HepG2 (cell line): ENCODE measurements around the gene TBC1D14. TPM values are rescaled to one million over a fixed set of nuclear protein-coding genes. Genes with fewer than 3 reads are reported as not detected.
A peak's percentile ranks its signal among the peaks of the same experiment; 100 is the strongest.

Experiments
- ATF5 ChIP-seq: sonication (generic); formaldehyde crosslinking; IDR thresholded peaks from 2 replicates; pipeline ENCODE4 v1.4.0; 2020; ENCODE audit warnings: mild to moderate bottlenecking, low read depth, missing genetic modification reagents
- ATF7 ChIP-seq, 2 experiments: fragments of 450-650 bp in 1 of 2; sonication (generic) in 1 of 2; formaldehyde crosslinking in 1 of 2; IDR thresholded peaks; 2 replicates each; pipeline versions ENCODE4 v1.4.0 to v1.6.1; 2016 to 2020; ENCODE audit warnings: antibody characterized with exemption in 1 of 2, mild to moderate bottlenecking in 1 of 2, missing genetic modification reagents in 1 of 2
- CREM ChIP-seq, 2 experiments: sonication (generic) in 1 of 2; formaldehyde crosslinking in 1 of 2; IDR thresholded peaks; 2 replicates each; pipeline versions ENCODE4 v1.4.0 to v1.6.1; 2016 to 2020; ENCODE audit warnings: antibody characterized with exemption in 1 of 2, mild to moderate bottlenecking in 1 of 2, missing genetic modification reagents in 1 of 2
- GATAD2A ChIP-seq: IDR thresholded peaks from 2 replicates; pipeline ENCODE4 v1.6.1; 2016
- HIC2 ChIP-seq: sonication (generic); formaldehyde crosslinking; IDR thresholded peaks from 2 replicates; pipeline ENCODE4 v1.9.0; 2022; ENCODE audit warnings: low read depth, missing genetic modification reagents
- MAFG ChIP-seq: sonication (generic); formaldehyde crosslinking; IDR thresholded peaks from 2 replicates; pipeline ENCODE4 v1.5.1; 2020; ENCODE audit warnings: mild to moderate bottlenecking, missing genetic modification reagents
- PRDM15 ChIP-seq: sonication (generic); formaldehyde crosslinking; IDR thresholded peaks from 2 replicates; pipeline ENCODE4 v1.4.0; 2020; ENCODE audit warnings: missing genetic modification reagents
- RNF2 ChIP-seq: fragments of 450-650 bp; conservative IDR thresholded peaks from 2 replicates; pipeline ENCODE4 v1.6.1; 2016; ENCODE audit warnings: low read depth
- THAP9 ChIP-seq: sonication (generic); formaldehyde crosslinking; IDR thresholded peaks from 2 replicates; pipeline ENCODE4; 2020; ENCODE audit warnings: missing genetic modification reagents, mild to moderate bottlenecking, borderline replicate concordance
- ZNF17 ChIP-seq: sonication (generic); formaldehyde crosslinking; IDR thresholded peaks from 2 replicates; pipeline ENCODE4 v1.5.0; 2020; ENCODE audit warnings: mild to moderate bottlenecking, missing genetic modification reagents
- ZNF234 ChIP-seq: sonication (generic); formaldehyde crosslinking; conservative IDR thresholded peaks from 2 replicates; pipeline ENCODE4 v1.5.1; 2020; ENCODE audit warnings: mild to moderate bottlenecking, missing genetic modification reagents
- ZNF687 ChIP-seq: sonication (generic); formaldehyde crosslinking; IDR thresholded peaks from 2 replicates; pipeline ENCODE4 v1.5.1; 2020; ENCODE audit warnings: mild to moderate bottlenecking, missing genetic modification reagents, moderate library complexity
- polyA plus RNA-seq, 8 experiments: library from polyadenylated mRNA; depleted of rRNA in 3 of 8; stranded (reverse) in 7 of 8; unstranded in 1 of 8; fragments of >200 nt; fragmentation: Illumina TruSeq in 4 of 8; extraction: Trizol in 4 of 8; gene quantifications; 2 replicates each; pipeline versions ENCODE4 v1.2.1 to v1.2.3, GENCODE V29; 2011 to 2016; ENCODE audit warnings: low read depth in 4 of 8, missing spikeins in 1 of 8, mixed read lengths in 1 of 8; ENCODE audit not compliant: insufficient read depth in 1 of 8
- total RNA-seq, 5 experiments: library from RNA; depleted of rRNA; stranded (reverse); fragments of >200 nt; fragmentation: Illumina TruSeq; extraction: Trizol; gene quantifications; 2 replicates each; pipeline ENCODE4 v1.2.3, GENCODE V29; 2016; ENCODE audit warnings: low read depth in 1 of 5

The TBC1D14 gene
- total and polyA plus RNA-seq, 2 of the 13 experiments (the other 11 are each of a cell fraction or from before 2014, with no cell fraction given) = 29.5 to 46.5 TPM

- peak; percentile 61; the same call in 1 of the 2 replicates for TF ChIP-seq THAP9
- TF ChIP-seq ZNF17 (CRISPR knock-in tag) = no peak
- peak; percentile 63; the same call in 1 of the 2 replicates for TF ChIP-seq RNF2
- peak; percentile 78; the same call in 1 of the 2 replicates for TF ChIP-seq HIC2
- peak; percentile 74; the same call in 1 of the 2 replicates for TF ChIP-seq CREM (IDR thresholded peaks at IDR 0.05)
- no peak for TF ChIP-seq CREM (CRISPR knock-in tag; IDR thresholded peaks at IDR 0.05)
- TF ChIP-seq ATF7 (IDR thresholded peaks at IDR 0.05) = no peak
- TF ChIP-seq ATF7 (CRISPR knock-in tag; IDR thresholded peaks at IDR 0.05) = peak; percentile 40; the same call in 1 of the 2 replicates
- TF ChIP-seq PRDM15 (CRISPR knock-in tag) = 0 out of 2 replicates have a peak, but pooled peaks have one; percentile 32
- no peak for TF ChIP-seq ZNF234 (CRISPR knock-in tag)
- peak; percentile 98 for TF ChIP-seq GATAD2A (CRISPR knock-in tag)
- TF ChIP-seq MAFG = peak; percentile 96
- TF ChIP-seq ZNF687 (CRISPR knock-in tag) = peak; percentile 72
- 0 out of 2 replicates have a peak, but pooled peaks have one; percentile 52 for TF ChIP-seq ATF5 (CRISPR knock-in tag)
These were observed 16.1 kb upstream of the TBC1D14 start (continued) for GRCh38 chr4:6893449-6894085.
